Stomach smooth muscle (tissue), 2 donors: ENCODE data around the gene PRIM2.
"Not testable (repeated sequence)": the region's sequence is repeated elsewhere in the genome, so short reads cannot be mapped to it uniquely, and the experiment has no call there.

ENCODE experiments used
- H3K27ac ChIP-seq: one replicate; pipeline ENCODE4 v1.7.0; 2013; ENCODE audit warnings: mild to moderate bottlenecking, low read length, inconsistent platforms
- H3K27me3 ChIP-seq, 2 donors: one replicate each; pipeline ENCODE4 v1.7.0; 2013; ENCODE audit warnings: low read length in 2 of 2; ENCODE audit not compliant: insufficient read depth in 2 of 2, control insufficient read depth in 1 of 2
- H3K36me3 ChIP-seq, 2 donors: one replicate each; pipeline ENCODE4 v1.7.0; 2013; ENCODE audit warnings: low read length in 2 of 2; ENCODE audit not compliant: control insufficient read depth in 2 of 2, insufficient read depth in 2 of 2
- H3K4me1 ChIP-seq: one replicate; pipeline ENCODE4 v1.7.0; 2013; ENCODE audit warnings: low read length; ENCODE audit not compliant: control insufficient read depth, insufficient read depth
- H3K4me3 ChIP-seq, 2 donors: one replicate each; pipeline ENCODE4 v1.7.0; 2013; ENCODE audit warnings: low read length in 2 of 2
- H3K9ac ChIP-seq, 2 donors: one replicate each; pipeline ENCODE4 v1.7.0; 2013; ENCODE audit warnings: low read length in 2 of 2, mild to moderate bottlenecking in 1 of 2
- H3K9me3 ChIP-seq, 2 donors: one replicate each; pipeline ENCODE4 v1.7.0; 2013; ENCODE audit warnings: low read length in 2 of 2; ENCODE audit not compliant: control insufficient read depth in 2 of 2
- donor health status: healthy.
- donor health status: Pancreatic carcinoma.

Gene PRIM2

DNA sequence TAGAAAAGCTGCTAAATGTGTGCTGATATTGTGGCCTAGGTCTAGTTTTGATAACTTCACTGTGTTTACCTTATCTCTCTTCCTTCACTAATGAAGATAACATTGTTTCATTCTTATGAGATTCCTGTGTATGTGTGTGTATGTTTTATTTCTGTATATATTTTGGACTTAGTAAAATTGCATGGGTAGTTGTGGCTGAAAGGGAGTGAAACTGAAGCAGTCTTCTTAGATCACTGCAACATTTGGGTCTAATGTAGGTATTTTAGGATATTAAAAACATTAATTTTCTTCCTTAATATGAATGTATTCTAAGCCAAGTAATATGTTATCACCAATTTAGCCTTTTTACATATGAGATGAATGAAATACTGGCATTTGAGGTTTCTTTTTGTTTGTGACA lies 114.3 kb downstream of the PRIM2 start:
- not testable (repeated sequence) for H3K9ac ChIP-seq, H3K9me3 ChIP-seq, H3K27me3 ChIP-seq, H3K36me3 ChIP-seq, H3K27ac ChIP-seq, H3K4me3 ChIP-seq, H3K4me1 ChIP-seq

DNA sequence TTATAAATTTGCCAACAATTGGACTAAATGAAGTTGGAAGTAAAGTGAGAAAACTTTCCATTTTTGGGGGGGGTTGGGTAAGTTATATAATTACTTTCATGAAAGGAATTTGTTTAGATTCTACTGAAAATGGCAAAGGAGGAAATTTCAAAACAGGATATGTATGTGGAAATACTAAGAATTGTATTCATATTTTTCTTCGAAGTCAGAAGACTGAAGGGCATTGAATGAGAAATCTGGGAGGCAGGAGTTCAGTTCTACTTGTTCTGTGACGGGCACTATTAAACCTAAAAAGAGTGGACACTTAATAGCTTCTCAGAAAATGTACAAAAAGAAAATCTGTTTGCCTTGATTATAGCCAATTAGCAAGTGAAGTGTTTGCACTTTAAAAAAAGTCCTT lies 114.7 kb downstream of the PRIM2 start:
- Histone ChIP-seq H3K9ac (no peak overlapping the region), H3K27ac (no peak overlapping the region)

DNA sequence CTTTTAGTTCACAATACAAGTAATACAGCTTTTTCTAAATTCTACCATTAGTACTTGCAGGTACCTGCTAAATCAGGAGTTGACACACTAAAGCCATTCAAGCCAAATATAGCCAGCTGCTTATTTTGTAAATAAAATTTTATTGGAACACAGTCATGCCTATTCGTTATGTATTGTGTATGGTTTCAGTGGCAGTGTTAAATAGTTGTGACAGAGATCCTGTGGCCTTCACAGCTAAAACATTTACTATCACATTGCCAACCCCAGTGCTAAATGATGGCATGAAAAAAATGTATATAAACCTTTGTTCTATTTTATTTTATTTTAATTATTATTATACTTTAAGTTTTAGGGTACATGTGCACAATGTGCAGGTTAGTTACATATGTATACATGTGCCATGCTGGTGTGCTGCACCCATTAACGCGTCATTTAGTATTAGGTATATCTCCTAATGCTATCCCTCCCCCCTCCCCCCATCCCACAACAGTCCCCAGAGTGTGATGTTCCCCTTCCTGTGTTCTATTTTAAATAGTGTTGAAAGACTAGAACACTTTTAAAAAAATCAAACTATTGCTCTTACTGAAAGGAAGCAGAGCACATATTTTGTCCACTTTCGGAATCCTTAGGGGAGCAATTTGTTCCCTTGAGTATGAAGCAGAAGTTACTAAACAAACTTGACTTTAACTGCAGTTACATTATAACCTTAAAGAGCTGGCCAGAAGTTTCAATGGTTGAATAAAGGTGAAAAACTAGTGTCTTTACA lies 115.7 kb downstream of the PRIM2 start:
- no peaks in the 10 kb centered on the region for H3K27me3 ChIP-seq
- no peak overlapping the region for H3K9ac ChIP-seq
- H3K9me3 ChIP-seq, result no peaks in the 10 kb centered on the region
- no peaks in the 10 kb centered on the region for H3K4me1 ChIP-seq
- no peak overlapping the region for H3K27ac ChIP-seq
- H3K4me3 ChIP-seq, result no peak overlapping the region
- no peaks in the 10 kb centered on the region for H3K36me3 ChIP-seq

More for the DNA sequence above, 114.7 kb downstream of the PRIM2 start:
- Histone ChIP-seq H3K4me1 (no peaks in the 10 kb centered on the region), H3K36me3 (no peaks in the 10 kb centered on the region), H3K27me3 (no peaks in the 10 kb centered on the region), H3K9me3 (no peaks in the 10 kb centered on the region), H3K4me3 (no peak overlapping the region)

DNA sequence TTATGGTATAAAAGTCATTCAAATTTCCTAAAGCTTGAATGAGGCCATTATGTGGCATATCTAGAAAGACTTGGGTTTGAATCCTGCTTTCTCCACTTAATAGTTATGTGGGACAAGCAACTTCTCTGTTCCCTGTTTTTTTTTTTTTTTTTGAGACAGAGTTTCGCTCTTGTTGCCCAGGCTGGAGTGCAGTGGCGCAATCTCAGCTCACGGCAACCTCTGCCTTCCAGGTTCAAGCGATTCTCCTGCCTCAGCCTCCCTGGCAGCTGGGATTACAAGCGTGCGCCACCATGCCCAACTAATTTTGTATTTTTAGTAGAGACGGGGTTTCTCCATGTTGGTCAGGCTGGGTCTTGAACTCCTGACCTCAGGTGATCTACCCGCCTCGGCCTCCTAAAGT lies 116.4 kb downstream of the PRIM2 start:
- H3K9me3 ChIP-seq, H3K4me1 ChIP-seq, H3K9ac ChIP-seq, H3K36me3 ChIP-seq, H3K27me3 ChIP-seq, H3K27ac ChIP-seq, H3K4me3 ChIP-seq: not testable (repeated sequence)

DNA sequence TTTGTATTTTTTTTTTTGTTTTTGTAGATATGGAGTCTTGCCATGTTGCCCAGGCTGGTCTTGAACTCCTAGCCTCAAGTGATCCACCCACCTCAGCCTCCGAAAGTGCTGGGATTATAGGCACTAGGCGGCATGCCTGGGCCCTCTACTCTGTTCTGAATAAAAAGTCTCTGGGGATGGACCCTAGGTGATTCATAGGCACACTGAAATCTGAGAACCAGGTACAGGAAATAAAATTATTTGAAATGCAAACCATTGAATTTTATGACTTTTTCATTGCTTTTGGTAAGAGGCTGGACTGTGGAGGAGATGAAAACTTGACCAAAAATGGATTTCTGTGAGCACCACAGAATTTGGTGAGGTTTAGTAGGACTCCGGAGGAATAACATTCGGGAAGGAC lies 117.5 kb downstream of the PRIM2 start:
- Histone ChIP-seq H3K9ac (no peak overlapping the region), H3K4me3 (no peak overlapping the region), H3K9me3 (no peaks in the 10 kb centered on the region), H3K27me3 (no peaks in the 10 kb centered on the region), H3K4me1 (no peaks in the 10 kb centered on the region), H3K27ac (no peak overlapping the region), H3K36me3 (no peaks in the 10 kb centered on the region)

DNA sequence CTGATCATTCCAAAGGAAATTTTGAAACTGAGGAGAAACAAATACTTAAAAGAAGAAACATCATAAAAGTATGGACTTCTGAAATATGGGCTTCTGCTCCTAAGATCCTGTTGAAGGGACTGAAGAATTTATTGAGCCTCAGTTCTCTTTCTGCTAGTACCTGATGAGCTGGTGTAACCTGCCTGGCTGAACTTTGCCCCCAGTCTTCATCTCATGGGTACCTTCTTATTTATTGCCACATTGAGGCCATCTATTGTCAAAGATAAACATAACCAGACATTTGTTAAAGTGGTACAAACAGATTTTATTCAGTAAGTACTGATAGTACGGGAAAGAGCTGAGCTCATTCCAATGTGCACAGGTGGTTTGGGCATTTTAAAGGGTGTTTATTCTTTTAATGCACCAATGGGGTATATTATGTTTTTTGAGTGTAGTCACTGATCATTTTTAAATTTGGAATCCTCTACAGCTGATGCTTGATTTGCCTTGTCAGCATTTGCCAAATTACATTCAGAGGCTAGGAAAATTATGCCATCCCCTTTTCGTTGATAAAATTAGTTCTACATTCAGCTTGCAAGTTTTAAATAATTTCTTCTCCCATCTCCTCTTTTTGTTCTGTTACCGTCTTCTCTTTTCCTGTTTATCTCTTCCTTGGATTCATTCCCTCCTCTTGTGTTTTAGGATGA lies 118.2 kb downstream of the PRIM2 start:
- Histone ChIP-seq H3K4me1 (no peaks in the 10 kb centered on the region), H3K9ac (no peak overlapping the region), H3K9me3 (no peaks in the 10 kb centered on the region), H3K27ac (no peak overlapping the region), H3K4me3 (no peak overlapping the region), H3K27me3 (no peaks in the 10 kb centered on the region), H3K36me3 (no peaks in the 10 kb centered on the region)

DNA sequence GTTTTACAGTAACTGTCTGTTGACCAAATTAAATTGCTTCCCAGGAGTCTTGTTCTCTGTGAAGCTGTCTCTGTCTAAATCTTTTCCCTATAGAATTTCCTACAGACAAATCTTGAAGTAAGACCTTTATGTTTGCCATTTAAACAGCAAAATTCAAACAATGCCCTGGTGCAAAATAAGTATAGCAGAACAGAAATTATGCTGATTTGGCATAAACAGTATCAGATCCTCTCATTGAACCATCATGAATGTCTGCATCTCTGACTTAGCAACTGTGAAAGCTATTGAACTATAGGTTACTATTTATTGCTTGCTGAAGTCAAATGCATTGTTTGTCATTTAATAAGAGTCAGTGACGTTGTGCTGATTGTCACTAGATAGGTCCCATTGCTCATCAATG lies 123.3 kb downstream of the PRIM2 start:
- not testable (repeated sequence) for H3K36me3 ChIP-seq, H3K27me3 ChIP-seq, H3K27ac ChIP-seq, H3K4me3 ChIP-seq, H3K4me1 ChIP-seq, H3K9me3 ChIP-seq, H3K9ac ChIP-seq

DNA sequence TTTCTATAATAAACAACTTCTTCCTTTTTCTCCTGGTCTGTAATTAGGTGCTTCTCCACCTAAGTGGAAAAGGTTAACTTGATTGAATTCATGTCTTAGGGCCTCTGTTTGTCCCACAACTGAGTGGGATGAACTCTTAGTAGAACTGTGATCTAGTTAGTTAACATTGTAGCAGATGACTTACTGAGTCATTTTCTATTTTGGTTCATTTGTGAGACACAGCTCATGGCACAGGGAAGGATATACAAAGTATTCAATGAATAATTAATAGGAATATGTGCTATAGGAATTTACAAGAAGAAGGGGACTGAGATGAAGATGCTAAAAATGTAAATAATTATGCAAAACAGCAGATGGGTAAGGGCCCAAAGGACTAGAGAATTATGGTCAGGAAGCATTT lies 124.7 kb downstream of the PRIM2 start:
- H3K27ac ChIP-seq, H3K9ac ChIP-seq, H3K36me3 ChIP-seq, H3K4me3 ChIP-seq, H3K4me1 ChIP-seq, H3K9me3 ChIP-seq, H3K27me3 ChIP-seq: not testable (repeated sequence)

DNA sequence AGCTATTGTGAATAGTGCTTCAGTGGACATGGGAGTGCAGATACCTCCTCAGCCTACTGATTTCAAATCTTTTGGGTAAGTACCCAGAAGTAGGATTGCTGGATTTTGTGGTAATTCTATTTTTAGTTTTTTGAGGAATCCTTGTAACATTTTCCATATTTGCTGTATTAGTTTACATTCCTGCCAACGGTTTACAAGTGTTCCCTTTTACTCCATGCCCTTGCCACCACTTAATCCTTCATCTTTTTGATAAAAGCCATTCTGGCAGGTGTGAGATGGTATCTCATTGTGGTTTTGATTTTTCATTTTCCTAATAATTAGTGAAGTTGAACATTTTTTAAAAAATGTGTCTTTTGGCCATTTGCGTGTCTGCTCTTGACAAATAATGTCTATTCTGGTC lies 125.8 kb downstream of the PRIM2 start:
- H3K9ac ChIP-seq, H3K9me3 ChIP-seq, H3K36me3 ChIP-seq, H3K4me3 ChIP-seq, H3K27me3 ChIP-seq, H3K4me1 ChIP-seq, H3K27ac ChIP-seq: not testable (repeated sequence)

DNA sequence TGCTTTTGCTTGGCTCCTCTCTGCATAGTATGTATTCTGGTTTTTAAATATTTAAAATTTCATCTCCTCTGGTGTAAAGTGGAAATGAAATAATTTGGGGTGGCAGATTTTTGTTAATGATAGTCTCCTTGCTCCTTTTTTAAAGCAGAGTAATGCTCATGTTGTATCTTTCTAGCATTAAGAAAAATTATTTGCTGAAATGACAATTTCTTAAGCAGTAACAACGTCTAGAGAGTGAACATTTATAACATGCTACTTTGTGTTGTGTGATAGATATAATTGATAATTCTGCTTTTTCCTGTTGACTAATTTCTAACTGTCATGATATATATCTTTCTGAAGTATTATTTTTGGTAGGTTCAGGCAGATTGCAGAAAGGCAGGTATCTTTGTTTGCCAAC lies 127.4 kb downstream of the PRIM2 start:
- not testable (repeated sequence) for H3K9me3 ChIP-seq

DNA sequence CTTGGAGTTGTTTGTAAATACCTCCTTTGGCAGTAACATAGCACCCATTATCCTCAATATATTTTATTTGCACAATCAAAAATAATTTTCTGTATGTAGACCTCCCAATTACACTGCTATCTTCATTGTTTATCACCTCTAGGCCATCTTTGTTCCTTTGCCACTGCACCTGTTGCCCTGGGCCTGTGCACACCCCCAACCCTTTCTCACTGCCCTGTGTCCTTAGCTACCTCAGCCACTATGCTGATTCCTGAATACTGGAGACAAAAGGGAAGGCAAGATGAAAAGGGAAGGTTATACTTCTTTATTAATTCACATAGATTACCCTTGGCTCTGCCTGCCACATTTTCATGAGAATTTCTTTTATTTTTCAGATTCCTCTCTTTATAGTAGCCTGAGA lies 127.9 kb downstream of the PRIM2 start:
- not testable (repeated sequence) for H3K36me3 ChIP-seq, H3K27me3 ChIP-seq, H3K27ac ChIP-seq, H3K9me3 ChIP-seq, H3K4me1 ChIP-seq, H3K9ac ChIP-seq, H3K4me3 ChIP-seq

More for the DNA sequence above, 127.4 kb downstream of the PRIM2 start:
- not testable (repeated sequence) for H3K4me1 ChIP-seq, H3K27me3 ChIP-seq, H3K36me3 ChIP-seq, H3K27ac ChIP-seq, H3K9ac ChIP-seq, H3K4me3 ChIP-seq
